Left forelimb (tissue), 1 donor: ENCODE data around the gene AFDN.

Experiments used
- DNase-seq: peaks from one replicate; pipeline ENCODE4 v3.0.0-alpha.2; 2018; ENCODE audit warnings: low spot score

AFDN gene

GRCh38 chr6:167843023-167843422 is 16.3 kb downstream of the AFDN start:
- DNase-seq, result no peak

- DNase-seq, result no peak
Measured at GRCh38 chr6:167845856-167846255, 19.1 kb downstream of the AFDN start.

GRCh38 chr6:167846997-167847606 is 20.4 kb downstream of the AFDN start:
- DNase-seq, result no peak

GRCh38 chr6:167847936-167848335 is 21.2 kb downstream of the AFDN start:
- no peak for DNase-seq

- no peak for DNase-seq
Measured at GRCh38 chr6:167848783-167849182, 22.1 kb downstream of the AFDN start.

- no peak for DNase-seq
Measured at GRCh38 chr6:167849846-167850459, 23.2 kb downstream of the AFDN start.

- DNase-seq, result no peak
Measured at GRCh38 chr6:167850782-167851181, 24.1 kb downstream of the AFDN start.

GRCh38 chr6:167851370-167851952 is 24.8 kb downstream of the AFDN start:
- no peak for DNase-seq

- no peak for DNase-seq
Measured at GRCh38 chr6:167855825-167856425, 29.2 kb downstream of the AFDN start.

GRCh38 chr6:167856474-167856873 is 29.8 kb downstream of the AFDN start:
- no peak for DNase-seq

GRCh38 chr6:167856999-167857660 is 30.4 kb downstream of the AFDN start:
- DNase-seq, result no peak

- DNase-seq, result no peak
Measured at GRCh38 chr6:167858086-167858591, 31.4 kb downstream of the AFDN start.

- DNase-seq, result no peak
Measured at GRCh38 chr6:167858842-167859664, 32.3 kb downstream of the AFDN start.

- DNase-seq, result no peak
Measured at GRCh38 chr6:167860550-167861226, 34.0 kb downstream of the AFDN start.

GRCh38 chr6:167861424-167861823 is 34.7 kb downstream of the AFDN start:
- DNase-seq, result no peak

GRCh38 chr6:167863897-167864296 is 37.2 kb downstream of the AFDN start:
- no peak for DNase-seq

GRCh38 chr6:167866642-167867041 is 39.9 kb downstream of the AFDN start:
- DNase-seq, result no peak

- no peak for DNase-seq
Measured at GRCh38 chr6:167870321-167870720, 43.6 kb downstream of the AFDN start.

GRCh38 chr6:167872538-167873210 is 46.0 kb downstream of the AFDN start:
- no peak for DNase-seq

GRCh38 chr6:167877994-167878779 is 51.5 kb downstream of the AFDN start:
- no peak for DNase-seq
